ENCODE results near the gene TIMM8A. TPM values are rescaled to one million over a fixed set of nuclear protein-coding genes. Genes with fewer than 3 reads are reported as not detected.

Gene TIMM8A
- total RNA-seq, 3 donors from 2014 or later (not counting 1 experiment from before 2014, with no cell fraction given) = 6.0 to 7.4 (median 7.0) TPM

DNA sequence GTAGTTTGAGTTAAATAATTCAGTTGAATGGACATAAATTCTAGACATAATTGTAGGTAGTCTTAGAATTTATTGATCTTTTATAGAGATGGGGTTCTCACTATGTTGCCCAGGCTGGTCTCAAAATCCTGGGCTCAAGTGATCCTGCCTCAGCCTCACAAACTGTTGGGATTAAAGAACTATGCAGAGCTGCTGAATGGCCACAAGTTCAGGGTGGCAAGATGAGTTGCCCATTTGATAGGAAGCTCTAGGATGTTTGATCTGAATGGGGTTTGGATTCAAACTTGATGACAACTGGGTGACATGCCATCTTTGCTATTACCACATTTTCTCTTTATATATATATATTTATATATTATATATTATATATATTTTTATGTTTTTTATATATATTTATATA, 45.8 kb upstream of the TIMM8A start:
- H3K27ac Mint-ChIP-seq = peak overlapping the region in 1 of 2 donors; percentile 89
- H3K9me3 Mint-ChIP-seq = no peaks in the 10 kb centered on the region
- H3K27me3 Mint-ChIP-seq (ENCODE audit: low read depth in 2 of 2) = no peaks in the 10 kb centered on the region
- H3K9me3 ChIP-seq (ENCODE audit: control insufficient read depth, insufficient read depth, low read length) = no peaks in the 10 kb centered on the region
- DNase-seq (no peak), ATAC-seq (no peak)
- peaks cover 10% of the 10 kb centered on the region for H3K36me3 ChIP-seq (ENCODE audit: control insufficient read depth, insufficient read depth, low read length)
- no peak overlapping the region for H3K4me3 Mint-ChIP-seq
- H3K4me1 Mint-ChIP-seq = peaks cover 8 to 14% of the 10 kb centered on the region in 2 donors
- H3K4me1 ChIP-seq (ENCODE audit: control insufficient read depth, insufficient read depth, low read length) = peaks cover 12% of the 10 kb centered on the region
- TF ChIP-seq, protein P1, sequence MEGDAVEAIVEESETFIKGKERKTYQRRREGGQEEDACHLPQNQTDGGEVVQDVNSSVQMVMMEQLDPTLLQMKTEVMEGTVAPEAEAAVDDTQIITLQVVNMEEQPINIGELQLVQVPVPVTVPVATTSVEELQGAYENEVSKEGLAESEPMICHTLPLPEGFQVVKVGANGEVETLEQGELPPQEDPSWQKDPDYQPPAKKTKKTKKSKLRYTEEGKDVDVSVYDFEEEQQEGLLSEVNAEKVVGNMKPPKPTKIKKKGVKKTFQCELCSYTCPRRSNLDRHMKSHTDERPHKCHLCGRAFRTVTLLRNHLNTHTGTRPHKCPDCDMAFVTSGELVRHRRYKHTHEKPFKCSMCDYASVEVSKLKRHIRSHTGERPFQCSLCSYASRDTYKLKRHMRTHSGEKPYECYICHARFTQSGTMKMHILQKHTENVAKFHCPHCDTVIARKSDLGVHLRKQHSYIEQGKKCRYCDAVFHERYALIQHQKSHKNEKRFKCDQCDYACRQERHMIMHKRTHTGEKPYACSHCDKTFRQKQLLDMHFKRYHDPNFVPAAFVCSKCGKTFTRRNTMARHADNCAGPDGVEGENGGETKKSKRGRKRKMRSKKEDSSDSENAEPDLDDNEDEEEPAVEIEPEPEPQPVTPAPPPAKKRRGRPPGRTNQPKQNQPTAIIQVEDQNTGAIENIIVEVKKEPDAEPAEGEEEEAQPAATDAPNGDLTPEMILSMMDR (IDR thresholded peaks at IDR 0.05) = no peak
- H3K36me3 Mint-ChIP-seq = no peaks in the 10 kb centered on the region
- H3K27ac ChIP-seq (ENCODE audit: low read length) = no peak overlapping the region
- intact Hi-C loops (cut with micrococcal nuclease) = no loop called here
- no peak overlapping the region for H3K4me3 ChIP-seq (ENCODE audit: low read length)
- H3K27me3 ChIP-seq (ENCODE audit: control insufficient read depth, insufficient read depth, low read length) = no peaks in the 10 kb centered on the region

DNA sequence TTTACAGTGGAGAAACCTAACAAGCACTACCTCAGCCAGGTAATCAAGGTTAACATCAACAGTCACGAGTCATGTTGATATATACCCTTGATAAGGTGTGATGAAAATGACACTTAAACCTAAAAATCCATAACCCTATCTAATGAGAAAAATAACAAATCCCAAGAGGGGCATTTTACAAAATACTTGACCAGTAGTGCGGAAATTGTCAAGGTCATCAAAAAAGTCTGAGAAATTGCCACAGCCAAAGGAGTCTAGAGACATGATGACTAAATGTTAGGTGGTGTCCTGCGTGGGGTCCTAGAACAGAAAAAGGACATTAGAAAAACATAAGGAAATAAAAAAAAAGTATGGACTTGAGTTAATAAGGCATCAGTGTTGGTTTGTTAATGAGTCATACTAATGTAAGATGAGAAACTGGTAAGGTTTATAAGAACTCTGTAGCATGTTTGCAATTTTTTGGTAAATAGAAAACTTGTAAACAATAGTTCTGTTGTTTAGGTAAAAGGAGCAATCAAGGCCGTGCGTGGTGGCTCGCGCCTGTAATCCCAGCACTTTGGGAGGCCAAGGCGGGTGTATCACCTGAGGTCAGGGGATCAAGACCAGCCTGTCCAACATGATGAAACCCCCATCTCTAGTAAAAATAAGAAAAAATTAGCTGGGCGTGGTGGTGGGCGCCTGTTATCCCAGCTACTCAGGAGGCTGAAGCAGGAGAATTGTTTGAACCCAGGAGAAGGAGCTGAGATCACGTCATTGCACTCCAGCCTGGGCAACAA, 45.2 kb upstream of the TIMM8A start:
- no peaks in the 10 kb centered on the region for H3K36me3 Mint-ChIP-seq
- H3K27ac Mint-ChIP-seq = peak overlapping the region; percentile 68 to 89
- Histone ChIP-seq H3K4me3 (ENCODE audit: low read length) (no peak overlapping the region), H3K36me3 (ENCODE audit: control insufficient read depth, insufficient read depth, low read length) (peaks cover 10% of the 10 kb centered on the region), H3K9me3 (ENCODE audit: control insufficient read depth, insufficient read depth, low read length) (no peaks in the 10 kb centered on the region), H3K27ac (ENCODE audit: low read length) (no peak overlapping the region), H3K27me3 (ENCODE audit: control insufficient read depth, insufficient read depth, low read length) (no peaks in the 10 kb centered on the region), H3K4me1 (ENCODE audit: control insufficient read depth, insufficient read depth, low read length) (peaks cover 12% of the 10 kb centered on the region)
- intact Hi-C loops (cut with micrococcal nuclease) = no loop called here
- no peak for DNase-seq
- no peaks in the 10 kb centered on the region for H3K27me3 Mint-ChIP-seq (ENCODE audit: low read depth in 2 of 2)
- no peak for ATAC-seq
- peaks cover 8 to 14% of the 10 kb centered on the region in 2 donors for H3K4me1 Mint-ChIP-seq
- H3K9me3 Mint-ChIP-seq = no peaks in the 10 kb centered on the region
- H3K4me3 Mint-ChIP-seq = no peak overlapping the region
- TF ChIP-seq, protein P1 (IDR thresholded peaks at IDR 0.05) = no peak
- WGBS (ENCODE audit: insufficient coverage) = 93% methylated on average over 6 of the region's 11 CpGs

DNA sequence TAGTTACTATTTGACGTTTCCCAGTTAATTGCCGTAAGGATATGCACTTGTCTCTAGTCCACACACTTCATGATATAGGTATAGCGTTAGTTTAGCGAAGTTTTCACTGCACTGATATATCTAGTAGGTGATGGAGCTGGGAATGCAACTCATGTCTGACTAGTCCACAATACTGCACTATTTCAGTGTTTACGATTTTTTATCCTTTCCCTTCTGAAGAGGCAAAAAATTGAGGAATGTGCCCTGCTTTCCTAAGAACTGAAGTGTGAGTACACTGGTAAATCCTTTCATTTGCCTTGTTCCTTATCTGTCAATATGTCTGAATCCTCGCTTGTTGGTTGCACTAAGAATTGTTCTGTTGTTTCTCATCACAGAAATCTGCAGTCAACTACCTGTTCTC, 43.3 kb upstream of the TIMM8A start:
- DNase-seq = no peak
- no peaks in the 10 kb centered on the region for H3K9me3 Mint-ChIP-seq
- H3K27ac Mint-ChIP-seq = peak overlapping the region; percentile 87 to 89
- no peaks in the 10 kb centered on the region for H3K27me3 Mint-ChIP-seq (ENCODE audit: low read depth in 2 of 2)
- Histone ChIP-seq H3K36me3 (ENCODE audit: control insufficient read depth, insufficient read depth, low read length) (peaks cover 10% of the 10 kb centered on the region), H3K9me3 (ENCODE audit: control insufficient read depth, insufficient read depth, low read length) (no peaks in the 10 kb centered on the region), H3K4me1 (ENCODE audit: control insufficient read depth, insufficient read depth, low read length) (peaks cover 12% of the 10 kb centered on the region), H3K4me3 (ENCODE audit: low read length) (peak overlapping the region; percentile 74), H3K27ac (ENCODE audit: low read length) (peak overlapping the region; percentile 89), H3K27me3 (ENCODE audit: control insufficient read depth, insufficient read depth, low read length) (no peaks in the 10 kb centered on the region)
- TF ChIP-seq, protein P1 (IDR thresholded peaks at IDR 0.05) = no peak
- no peaks in the 10 kb centered on the region for H3K36me3 Mint-ChIP-seq
- ATAC-seq = no peak
- H3K4me3 Mint-ChIP-seq = peak overlapping the region; percentile 91
- H3K4me1 Mint-ChIP-seq = peaks cover 8 to 14% of the 10 kb centered on the region in 2 donors
- WGBS (ENCODE audit: insufficient coverage) = 64% methylated on average over 1 of the region's 6 CpGs
- intact Hi-C loops (cut with micrococcal nuclease) = loop anchor here (2.0 kb wide), 2 partner anchors 15 to 43 kb away; partner anchors contain the start of genes GLA and TIMM8A

Data from natural killer cell (primary cell).